ENCODE results near the gene PSEN1.

DNA sequence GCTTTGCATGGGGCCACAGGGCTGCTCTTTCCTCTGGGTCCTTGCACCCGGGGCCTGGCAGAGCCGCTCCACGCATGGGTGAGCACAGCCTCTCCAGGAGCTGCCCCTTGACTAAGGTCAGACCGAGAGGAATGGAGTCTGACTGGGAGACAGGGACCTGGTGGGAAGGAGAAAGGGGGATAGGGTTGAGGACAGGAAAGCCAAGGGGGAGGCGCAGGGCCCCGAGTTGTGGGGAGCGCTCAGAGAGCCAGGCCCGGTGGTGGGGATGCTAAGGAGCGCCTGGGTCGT is 117.0 kb downstream of the PSEN1 start:
- TF ChIP-seq POLR2A (IDR thresholded peaks at IDR 0.05; ENCODE audit: low read length) (no peak), GATA1 (IDR thresholded peaks at IDR 0.05; ENCODE audit: low read depth, low read length) (no peak)

Measured in erythroblast (primary cell).